Measurements from ENCODE around the gene MAP4K1.
"Not testable (repeated sequence)": the region's sequence is repeated elsewhere in the genome, so short reads cannot be mapped to it uniquely, and the experiment has no call there.

MAP4K1 gene

DNA sequence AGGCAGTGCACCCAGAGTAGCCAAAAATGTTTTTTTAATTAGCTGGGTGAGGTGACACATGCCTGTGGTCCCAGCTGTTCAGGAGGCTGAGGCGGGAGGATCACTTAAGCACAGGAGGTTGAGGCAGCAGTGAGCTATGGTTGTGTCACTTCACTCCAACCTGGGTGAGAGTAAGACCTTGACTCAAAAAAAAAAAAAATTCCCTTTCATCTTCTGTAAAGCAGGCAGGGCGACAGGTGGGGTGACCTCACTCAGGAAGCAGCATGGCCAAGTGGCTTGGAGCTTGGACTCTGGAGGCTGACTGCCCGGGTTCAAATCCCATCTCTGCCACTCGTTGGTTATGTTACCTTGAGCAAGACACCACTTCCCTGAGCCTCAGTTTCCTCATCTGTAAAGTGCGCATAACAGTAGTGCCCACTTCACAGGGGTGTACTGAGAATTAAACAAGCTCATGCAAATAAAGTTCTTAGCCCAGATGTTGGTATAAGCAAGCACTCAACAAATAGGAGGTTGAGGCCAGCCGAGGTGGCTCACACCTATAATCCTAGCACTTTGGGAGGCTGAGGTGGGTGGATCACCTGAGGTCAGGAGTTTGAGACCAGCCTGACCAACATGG is 48.3 kb downstream of the MAP4K1 start:
- peak; percentile 2 for DNase-seq (ENCODE audit: low spot score)

DNA sequence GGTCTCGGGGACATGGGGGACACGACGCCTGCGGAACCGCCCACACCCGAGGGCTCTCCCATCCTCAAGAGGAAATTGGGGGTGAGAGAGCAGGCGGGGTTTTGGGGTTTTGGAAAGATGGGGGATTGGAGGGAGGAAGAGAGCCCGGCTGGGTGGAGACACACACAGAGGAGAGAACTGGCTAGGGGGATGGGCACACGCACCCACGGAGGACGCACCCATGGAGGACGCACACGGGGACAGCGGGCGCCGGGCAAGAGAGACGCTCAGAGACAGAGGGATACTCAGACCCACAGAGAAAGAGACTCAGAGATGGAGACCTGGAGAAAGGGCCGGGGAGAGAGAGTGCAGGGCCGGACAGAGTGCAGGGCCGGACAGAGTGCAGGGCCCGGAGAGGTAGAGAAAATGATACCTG is 52.1 kb downstream of the MAP4K1 start:
- DNase-seq (ENCODE audit: low spot score): no peak

DNA sequence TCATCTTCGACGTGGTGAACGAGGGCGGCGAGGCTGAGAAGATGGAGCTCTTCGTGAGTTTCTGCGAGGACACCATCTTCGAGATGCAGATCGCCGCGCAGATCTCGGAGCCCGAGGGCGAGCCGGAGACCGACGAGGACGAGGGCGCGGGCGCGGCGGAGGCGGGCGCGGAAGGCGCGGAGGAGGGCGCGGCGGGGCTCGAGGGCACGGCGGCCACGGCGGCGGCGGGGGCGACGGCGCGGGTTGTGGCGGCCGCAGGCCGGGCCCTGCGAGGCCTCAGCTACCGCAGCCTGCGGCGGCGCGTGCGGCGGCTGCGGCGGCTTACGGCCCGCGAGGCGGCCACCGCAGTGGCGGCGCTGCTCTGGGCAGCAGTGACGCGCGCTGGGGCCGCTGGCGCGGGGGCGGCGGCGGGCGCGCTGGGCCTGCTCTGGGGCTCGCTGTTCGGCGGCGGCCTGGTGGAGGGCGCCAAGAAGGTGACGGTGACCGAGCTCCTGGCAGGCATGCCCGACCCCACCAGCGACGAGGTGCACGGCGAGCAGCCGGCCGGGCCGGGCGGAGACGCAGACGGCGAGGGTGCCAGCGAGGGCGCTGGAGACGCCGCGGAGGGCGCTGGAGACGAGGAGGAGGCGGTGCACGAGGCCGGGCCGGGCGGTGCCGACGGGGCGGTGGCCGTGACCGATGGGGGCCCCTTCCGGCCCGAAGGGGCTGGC is 52.6 kb downstream of the MAP4K1 start:
- peak; percentile 82 for DNase-seq (ENCODE audit: low spot score)

DNA sequence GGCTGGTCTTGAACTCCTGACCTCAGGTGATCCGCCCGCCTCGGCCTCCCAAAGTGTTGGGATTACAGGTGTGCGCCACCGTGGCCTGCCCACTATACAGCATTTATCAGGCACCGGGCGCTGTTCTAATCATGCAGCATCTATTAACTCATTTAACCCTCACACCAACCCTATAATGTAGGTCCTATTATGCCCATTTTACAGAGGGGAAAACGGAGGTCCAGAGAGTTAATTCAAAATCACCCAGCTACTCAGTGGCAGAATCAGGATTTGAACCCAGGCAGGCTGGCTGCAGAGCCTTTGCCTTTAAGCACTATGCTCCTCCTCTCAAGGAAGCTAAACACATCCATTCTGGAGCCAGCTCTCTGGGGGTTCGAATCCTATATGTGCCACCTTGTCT is 54.3 kb downstream of the MAP4K1 start:
- no peak for DNase-seq (ENCODE audit: low spot score)

DNA sequence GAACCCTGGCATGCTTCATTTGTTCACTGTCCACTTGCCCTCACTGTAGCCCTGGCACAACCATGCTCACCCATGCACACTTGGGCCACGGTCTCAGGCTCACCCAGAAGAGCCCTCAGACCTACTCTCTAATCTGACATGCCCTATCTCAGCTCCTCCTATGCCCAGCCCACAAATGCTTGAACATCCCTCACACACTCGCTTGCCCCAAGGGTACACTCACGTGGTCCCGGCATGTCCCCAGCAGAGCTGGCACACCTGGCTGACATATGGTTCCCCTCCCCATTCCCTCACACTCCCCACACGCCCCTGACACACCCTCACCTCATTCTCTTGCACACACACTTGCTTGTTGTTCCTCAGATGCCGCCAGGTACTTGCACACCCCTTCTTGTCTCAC is 55.7 kb downstream of the MAP4K1 start:
- no peak for DNase-seq (ENCODE audit: low spot score)

- DNase-seq (ENCODE audit: low spot score): no peak
Measured at GRCh38 chr19:38561658-38562057, 56.1 kb downstream of the MAP4K1 start.

- no peak for DNase-seq (ENCODE audit: low spot score)
Measured at GRCh38 chr19:38561053-38561606, 56.6 kb downstream of the MAP4K1 start.

- DNase-seq (ENCODE audit: low spot score): no peak
Measured at GRCh38 chr19:38559428-38560401, 58.0 kb downstream of the MAP4K1 start.

GRCh38 chr19:38558933-38559332 is 58.8 kb downstream of the MAP4K1 start:
- not testable (repeated sequence) for DNase-seq (ENCODE audit: low spot score)

DNA sequence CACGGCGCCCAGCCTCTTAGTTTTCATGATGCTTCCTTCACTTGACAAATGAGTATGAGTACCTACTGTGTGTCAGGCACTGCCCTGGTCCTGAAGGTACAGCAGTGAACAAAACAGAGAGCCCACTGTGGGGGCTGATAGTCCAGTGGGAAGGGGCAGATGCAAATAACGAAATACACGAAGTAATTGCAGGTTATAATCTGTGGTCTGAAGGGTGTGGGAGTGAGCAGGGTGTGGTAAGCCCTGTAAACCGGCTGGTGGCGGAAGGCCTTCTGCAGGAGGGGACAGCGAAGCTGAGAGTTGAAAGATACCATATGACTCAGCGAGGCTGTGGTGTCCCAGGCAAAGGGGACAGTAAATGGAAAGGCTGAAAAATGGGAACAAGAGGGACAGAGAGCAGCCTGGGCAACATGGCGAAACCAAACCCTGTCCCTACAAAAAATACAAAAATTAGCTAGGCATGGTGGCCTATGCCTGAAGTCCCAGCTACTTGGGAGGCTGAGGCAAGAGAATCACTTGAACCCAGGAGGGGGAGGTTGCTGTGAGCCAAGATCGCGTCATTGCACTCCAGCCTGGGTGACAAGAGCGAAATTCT is 60.5 kb downstream of the MAP4K1 start:
- DNase-seq (ENCODE audit: low spot score): no peak

DNA sequence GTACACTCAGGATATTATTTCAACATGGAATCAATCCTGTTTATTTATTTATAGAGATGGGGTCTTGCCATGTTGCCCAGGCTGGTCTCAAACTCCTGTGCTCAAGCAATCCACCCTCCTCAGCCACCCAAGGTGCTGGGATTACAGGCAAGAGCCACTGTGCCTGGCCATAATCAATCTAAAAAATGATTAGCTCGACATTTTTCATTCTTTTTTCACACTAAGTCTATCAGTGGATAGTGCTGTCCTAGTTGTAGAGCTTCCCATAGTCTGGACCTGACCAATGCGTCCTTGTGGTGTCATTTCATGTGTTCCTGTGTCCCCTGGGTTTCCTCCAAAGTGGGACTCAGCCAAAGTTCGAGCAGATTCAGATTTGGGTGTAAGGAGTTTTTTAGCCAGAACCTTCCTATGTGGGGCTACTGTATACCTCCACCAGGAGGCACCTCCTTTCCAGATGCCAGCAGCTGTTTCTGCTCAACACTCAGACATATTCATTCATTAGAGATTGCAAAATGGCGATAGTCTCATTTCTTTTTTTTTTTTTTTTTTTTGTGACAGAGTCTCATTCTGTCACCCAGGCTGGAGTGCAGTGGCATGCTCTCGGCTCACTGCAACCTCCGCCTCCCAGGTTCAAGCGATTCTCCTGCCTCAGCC is 61.1 kb downstream of the MAP4K1 start:
- no peak for DNase-seq (ENCODE audit: low spot score)

- no peak for DNase-seq (ENCODE audit: low spot score)
Measured at GRCh38 chr19:38555200-38555599, 62.6 kb downstream of the MAP4K1 start.

- no peak for DNase-seq (ENCODE audit: low spot score)
Measured at GRCh38 chr19:38554676-38555141, 63.0 kb downstream of the MAP4K1 start.

DNA sequence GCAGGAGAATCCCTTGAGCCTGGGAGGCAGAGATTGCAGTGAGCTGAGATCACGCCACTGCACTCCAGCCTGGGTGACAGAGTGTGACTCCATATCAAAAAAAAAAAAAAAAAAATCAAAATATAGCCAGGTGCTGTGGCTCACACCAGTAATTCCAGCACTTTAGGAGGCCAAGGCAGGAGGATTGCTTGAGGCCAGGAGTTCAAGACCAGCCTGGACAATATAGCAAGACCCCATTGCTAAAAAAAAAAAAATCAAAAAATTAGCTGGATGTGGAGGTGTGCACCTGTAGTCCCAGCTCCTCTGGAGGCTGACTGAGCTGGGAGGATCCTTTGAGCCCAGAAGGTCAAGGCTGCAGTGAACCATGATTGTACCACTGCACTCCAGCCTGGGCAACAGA is 64.5 kb downstream of the MAP4K1 start:
- DNase-seq (ENCODE audit: low spot score): not testable (repeated sequence)

DNA sequence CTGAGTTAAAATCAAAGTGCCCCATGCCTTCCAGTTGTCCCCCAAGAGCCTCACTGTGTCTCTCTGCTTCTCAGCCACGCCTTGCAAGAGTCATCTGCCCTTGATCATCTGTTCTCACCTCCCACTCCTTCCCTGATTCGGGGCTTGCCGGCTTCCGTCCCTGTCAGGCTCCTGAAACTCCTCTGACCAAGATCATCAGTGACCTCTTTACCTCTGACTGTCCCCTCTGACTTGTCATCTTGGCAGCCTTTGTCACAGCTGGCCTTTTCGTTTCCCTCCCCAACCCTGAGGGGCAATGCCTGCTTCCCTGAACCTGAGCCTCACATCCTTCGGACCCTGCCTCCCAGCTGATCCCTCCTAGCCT is 66.3 kb downstream of the MAP4K1 start:
- DNase-seq (ENCODE audit: low spot score): no peak

DNA sequence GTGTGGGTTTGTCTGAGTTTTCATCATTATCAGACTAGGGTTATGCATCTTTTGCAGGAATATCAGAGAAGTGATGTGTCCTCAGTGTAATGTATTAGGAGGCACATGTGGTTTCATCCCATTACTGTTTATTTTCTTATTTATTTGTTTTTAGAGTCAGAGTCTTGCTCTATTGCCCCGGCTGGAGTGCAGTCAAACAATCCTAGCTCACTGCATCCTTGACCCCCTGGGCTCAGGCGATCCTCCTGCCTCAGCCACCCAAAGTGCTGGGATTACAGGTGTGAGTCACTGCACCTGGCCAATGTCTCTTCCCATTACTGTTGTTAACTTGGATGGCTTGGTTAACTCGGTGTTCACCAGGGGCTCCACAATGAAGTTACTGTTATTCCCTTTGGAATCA is 67.4 kb downstream of the MAP4K1 start:
- DNase-seq (ENCODE audit: low spot score): no peak

DNA sequence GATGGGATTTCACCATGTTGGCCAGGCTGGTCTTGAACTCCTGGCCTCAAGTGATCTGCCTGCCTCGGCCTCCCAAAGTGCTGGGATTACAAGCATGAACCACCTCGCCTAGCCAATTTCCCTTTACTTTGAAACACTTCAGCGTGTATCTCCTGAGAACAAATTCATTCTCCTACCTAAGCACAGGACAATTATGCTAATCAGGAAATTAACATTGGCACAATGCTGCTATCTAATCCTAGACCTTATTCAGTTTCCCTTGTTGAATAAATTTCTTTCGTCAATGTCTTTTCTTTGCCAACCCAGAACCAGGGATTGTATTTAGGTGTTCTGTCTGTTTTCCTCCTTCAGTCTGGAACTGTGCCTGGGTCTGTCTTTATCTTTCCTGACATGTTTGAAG is 67.8 kb downstream of the MAP4K1 start:
- DNase-seq (ENCODE audit: low spot score): no peak

DNA sequence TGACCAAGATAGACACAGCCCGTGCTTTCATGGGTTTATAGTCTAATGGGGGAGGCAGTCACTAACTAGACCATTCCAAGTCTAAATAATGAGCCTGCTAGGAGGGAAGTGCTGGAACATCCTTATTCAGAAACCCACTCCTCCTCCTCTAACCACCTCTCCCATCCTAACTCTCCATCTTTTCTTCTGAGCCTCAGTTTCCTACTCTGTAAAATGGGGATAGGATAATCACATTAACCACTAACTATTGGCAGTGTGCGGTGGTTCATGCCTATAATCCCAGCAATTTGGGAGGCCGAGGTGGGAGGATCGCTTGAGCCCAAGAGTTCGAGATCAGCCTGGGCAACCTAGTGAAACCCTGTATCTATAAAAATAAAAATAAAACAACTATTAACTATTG is 68.7 kb downstream of the MAP4K1 start:
- DNase-seq (ENCODE audit: low spot score): no peak

DNA sequence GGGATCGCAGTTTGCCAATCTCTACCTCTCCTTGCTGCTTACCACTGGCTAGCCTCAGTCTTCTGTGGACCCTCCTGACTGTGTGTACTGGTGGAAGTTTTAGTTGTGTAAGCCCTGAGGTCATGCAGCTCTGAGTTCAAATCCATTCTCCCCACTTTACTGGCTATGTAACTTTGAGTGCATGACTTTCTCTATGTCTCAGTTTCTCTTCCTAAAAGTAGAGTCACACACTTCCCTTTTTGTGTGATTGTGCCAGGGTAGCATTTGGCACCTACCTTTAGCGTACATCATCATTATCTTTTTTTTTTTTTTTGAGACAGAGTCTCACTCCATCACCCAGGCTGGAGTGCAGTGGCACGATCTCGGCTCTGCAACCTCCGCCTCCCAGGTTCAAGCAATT is 70.3 kb downstream of the MAP4K1 start:
- no peak for DNase-seq (ENCODE audit: low spot score)

DNA sequence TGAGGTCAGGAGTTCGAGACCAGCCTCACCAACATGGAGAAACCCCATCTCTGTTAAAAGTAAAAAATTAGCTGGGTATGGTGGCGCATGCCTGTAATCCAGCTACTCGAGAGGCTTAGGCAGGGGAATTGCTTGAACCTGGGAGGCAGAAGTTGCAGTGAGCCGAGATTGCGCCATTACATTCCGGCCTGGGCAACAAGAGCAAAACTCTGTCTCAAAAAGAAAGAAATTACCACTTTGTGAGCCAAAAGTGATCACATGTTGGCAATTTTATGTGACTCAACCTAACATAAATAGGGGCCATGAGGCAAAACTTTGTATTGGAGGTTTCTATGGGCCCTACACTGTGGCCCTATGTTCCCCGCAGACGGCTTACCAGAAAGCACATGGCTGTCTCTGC is 72.2 kb downstream of the MAP4K1 start:
- no peak for DNase-seq (ENCODE audit: low spot score)

GRCh38 chr19:38544569-38545315 is 73.0 kb downstream of the MAP4K1 start:
- DNase-seq (ENCODE audit: low spot score): no peak
